SH-SY5Y (cell line): Measurements from ENCODE around the gene FTCD.

Experiments used
- GATA2 ChIP-seq: IDR thresholded peaks from 2 replicates; pipeline ENCODE4 v1.6.1; 2011; ENCODE audit warnings: mild to moderate bottlenecking, low read depth, low read length
- GATA3 ChIP-seq: IDR thresholded peaks from 2 replicates; pipeline ENCODE4 v1.6.1; 2011; ENCODE audit warnings: low read depth, mild to moderate bottlenecking, low read length, moderate library complexity

GRCh38 chr21:46181436-46181835 is 26.1 kb upstream of the FTCD start:
- TF ChIP-seq GATA2, result no peak
- TF ChIP-seq GATA3, result no peak
